Germinal center (tissue), 1 donor: Measurements from ENCODE around the gene DCUN1D2.
"Not testable (repeated sequence)": the region's sequence is repeated elsewhere in the genome, so short reads cannot be mapped to it uniquely, and the experiment has no call there.

Source experiments
- DNase-seq: peaks from one replicate; pipeline ENCODE4 v3.0.0; 2012; ENCODE audit warnings: mixed read lengths, low spot score

The DCUN1D2 gene

GRCh38 chr13:113489549-113490495 lies 689 bp downstream of the DCUN1D2 start:
- DNase-seq, result peak; percentile 56

GRCh38 chr13:113489171-113489548 lies 1.4 kb downstream of the DCUN1D2 start:
- no peak for DNase-seq

GRCh38 chr13:113488283-113488682 lies 2.2 kb downstream of the DCUN1D2 start:
- no peak for DNase-seq

DNA sequence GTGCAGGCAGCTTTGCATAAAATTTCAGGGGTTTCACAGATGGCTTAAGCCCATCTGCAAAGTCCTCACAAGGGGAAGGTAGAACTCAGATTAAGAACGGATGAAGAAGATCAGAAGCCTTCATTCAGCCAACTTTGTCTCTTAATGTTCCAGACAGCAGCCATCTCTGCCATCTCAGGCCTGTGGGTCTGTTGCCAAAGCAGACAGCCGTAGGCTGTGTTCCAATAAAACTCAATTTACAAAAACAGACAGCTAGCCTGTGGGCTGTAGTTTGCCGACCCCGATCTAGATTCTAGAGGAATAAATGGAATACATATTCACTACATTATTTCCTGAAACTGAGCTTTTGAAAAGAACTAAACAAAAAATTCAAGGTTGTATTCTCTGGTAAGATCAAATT lies 3.8 kb downstream of the DCUN1D2 start:
- no peak for DNase-seq

DNA sequence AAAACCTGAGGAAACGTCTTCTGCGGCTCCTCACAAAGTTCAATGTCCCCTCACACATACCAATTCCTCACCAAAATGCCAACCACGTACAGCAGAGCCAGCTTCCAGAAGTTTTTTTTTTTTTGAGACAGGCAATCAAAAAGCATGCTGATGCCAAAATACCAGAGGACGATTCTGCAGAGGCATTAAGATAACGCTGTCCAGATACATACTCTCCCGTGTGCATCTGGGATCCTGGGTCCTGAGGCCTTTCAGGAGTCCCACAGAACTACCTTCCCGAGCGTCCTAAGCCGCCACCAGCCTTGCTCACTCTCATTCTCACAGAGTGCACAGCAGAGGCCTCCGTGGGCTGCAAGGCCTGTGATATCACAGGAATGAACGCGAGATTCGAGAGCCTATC lies 5.0 kb downstream of the DCUN1D2 start:
- DNase-seq, result no peak

DNA sequence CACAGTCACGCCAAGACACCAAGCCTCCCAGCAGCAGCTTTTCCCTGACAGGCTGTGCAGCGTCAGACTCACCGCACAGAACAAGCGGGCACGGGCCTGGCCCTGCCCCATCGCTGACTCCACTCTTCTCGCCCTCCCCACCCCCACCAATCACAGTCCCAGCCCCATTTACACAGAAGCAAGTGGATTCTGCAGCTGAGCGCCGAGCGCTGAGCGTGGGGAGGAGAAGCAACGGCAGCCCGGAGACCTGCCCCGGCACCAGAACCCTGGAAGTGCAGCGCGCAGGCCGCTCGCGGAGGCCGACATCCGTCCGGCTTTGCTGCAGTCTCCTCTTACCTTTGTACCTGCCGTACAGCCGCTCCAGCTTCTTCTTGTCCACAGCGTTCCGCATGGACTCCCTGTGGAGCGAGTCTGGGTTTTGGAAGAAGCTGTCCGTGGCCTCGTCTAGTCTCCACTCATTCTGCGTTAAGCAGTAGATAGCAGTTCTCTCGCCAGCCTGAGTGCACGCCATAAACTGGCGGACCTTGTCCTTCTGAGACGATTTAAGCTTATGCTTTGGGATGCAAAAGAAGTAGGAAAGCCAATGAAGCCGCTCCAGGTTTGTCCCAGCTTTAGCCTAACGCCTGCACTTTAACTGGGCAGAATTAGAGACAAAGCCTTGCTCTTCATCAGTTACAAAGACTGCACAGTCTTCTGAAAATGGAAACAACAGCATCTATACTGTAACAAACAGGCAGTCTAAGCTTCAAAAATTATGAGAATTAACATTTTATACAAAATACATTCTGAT lies 6.8 kb downstream of the DCUN1D2 start:
- no peak for DNase-seq

- no peak for DNase-seq
These were observed 7.4 kb downstream of the DCUN1D2 start for GRCh38 chr13:113483081-113483480.

GRCh38 chr13:113479179-113479578 lies 11.3 kb downstream of the DCUN1D2 start:
- DNase-seq, result no peak

DNA sequence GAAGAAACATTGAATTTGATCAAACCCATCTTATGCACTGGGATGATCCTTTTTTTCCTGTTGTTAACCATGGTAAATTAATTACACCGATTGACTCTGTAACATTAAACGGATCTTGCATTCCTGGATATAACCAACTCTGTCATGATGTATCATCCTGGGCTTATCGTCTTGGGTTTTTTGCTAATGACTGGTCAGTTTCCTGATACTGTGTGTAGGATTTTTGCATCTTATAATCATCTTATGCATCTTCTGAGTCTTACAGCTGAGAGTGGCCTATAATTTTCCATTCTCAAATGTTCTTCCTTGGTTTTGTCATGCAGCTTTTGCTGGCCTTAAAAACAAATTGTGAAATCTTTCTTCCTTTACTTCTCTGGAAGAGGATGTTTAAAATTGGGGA lies 12.8 kb downstream of the DCUN1D2 start:
- DNase-seq, result no peak

DNA sequence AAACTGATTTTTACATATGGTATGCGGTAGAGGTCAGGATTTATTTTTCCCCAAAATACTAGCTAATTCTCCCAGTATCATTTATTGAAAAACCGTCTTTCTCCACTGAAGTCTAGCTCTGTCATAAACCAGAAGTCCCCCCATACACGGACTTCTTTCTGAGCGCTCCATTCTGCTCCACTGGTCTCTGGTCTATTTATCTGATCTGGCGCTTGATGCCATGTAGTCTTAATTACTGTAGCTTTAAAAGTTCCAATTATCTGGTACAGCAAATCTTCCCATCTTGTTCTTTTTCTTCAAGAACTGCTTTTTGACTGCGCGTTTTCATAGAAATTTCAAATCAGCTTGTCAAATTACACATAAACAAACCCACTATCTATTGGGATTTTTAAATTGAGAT lies 13.7 kb downstream of the DCUN1D2 start:
- DNase-seq, result no peak

- DNase-seq, result no peak
These were observed 14.6 kb downstream of the DCUN1D2 start for GRCh38 chr13:113475911-113476310.

- DNase-seq, result no peak
These were observed 15.2 kb downstream of the DCUN1D2 start for GRCh38 chr13:113475280-113475679.

DNA sequence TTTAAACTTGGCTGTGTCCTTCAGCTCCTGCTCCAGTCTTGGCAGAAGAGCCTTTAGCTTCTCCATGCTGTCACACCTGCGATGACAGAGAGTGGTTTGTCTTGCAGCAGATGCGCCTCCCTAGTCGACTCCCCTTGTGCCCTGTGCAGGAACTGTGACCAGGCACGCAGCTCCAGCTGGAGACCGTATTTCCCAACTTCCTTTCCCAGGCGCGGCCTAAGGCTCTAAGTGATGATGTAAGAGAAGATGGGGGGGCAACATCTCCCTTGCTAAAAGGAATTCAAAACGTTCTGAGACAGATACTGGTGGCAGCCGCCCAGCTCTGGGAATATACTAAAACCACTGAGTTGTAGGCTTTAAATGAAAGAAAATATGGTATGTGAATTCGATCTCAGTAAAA lies 16.3 kb downstream of the DCUN1D2 start:
- no peak for DNase-seq

DNA sequence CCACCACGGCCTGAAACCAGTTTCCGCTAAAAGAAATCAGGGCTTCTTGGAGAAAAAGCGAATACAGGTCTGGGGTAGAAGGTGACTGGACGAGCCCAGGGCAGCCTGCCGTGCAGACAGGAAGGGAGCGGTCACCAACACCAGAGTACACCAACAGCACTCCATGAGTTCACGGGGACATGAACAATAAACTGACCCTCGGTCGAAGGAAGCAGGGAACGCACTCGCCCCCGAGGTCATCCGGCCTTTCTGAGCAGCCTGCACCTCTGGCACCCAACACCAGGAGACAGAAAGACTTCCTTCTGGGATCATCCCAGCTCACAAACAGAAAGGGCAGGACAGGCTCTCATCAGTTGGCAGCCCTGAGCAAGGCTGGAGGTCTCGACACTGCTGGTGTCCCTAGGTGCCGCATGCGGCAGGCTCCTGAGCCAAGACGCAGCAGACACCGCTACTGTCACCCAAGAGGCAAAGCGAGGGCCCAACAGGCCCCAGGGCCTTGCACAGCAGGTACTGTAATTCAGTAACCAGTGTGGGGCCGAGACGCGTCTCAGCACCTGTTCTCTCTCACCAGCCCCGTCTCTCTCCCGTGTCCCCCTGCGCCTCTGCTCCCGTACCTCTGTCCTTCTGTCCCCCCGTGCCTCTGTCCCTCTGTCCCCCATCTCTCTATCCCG lies 18.0 kb downstream of the DCUN1D2 start:
- DNase-seq, result no peak

DNA sequence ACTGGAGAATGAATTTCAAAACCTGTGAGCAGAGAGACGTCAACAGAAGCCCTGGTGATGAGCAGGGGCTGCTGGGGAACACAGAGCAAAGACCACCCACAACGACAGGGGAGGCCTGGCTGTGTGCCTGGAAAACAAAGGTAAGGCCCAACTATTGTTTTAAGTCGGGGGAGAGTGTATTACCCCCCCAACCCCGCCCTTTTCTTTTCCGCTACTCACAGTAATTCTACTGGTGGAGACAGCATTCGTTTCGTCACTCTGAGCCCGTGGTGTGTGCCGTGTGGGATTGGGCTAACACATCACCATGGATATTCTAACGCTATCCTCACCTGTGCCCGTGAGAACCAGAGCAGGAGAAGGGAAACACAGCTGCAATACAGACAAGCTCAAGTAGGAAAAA lies 18.7 kb downstream of the DCUN1D2 start:
- no peak for DNase-seq

- not testable (repeated sequence) for DNase-seq
These were observed 19.8 kb downstream of the DCUN1D2 start for GRCh38 chr13:113470635-113471163.

GRCh38 chr13:113470073-113470472 lies 20.4 kb downstream of the DCUN1D2 start:
- no peak for DNase-seq

GRCh38 chr13:113469582-113469981 lies 20.9 kb downstream of the DCUN1D2 start:
- DNase-seq, result no peak

- DNase-seq, result no peak
These were observed 21.9 kb downstream of the DCUN1D2 start for GRCh38 chr13:113468472-113469201.

GRCh38 chr13:113468029-113468428 lies 22.5 kb downstream of the DCUN1D2 start:
- DNase-seq, result no peak

DNA sequence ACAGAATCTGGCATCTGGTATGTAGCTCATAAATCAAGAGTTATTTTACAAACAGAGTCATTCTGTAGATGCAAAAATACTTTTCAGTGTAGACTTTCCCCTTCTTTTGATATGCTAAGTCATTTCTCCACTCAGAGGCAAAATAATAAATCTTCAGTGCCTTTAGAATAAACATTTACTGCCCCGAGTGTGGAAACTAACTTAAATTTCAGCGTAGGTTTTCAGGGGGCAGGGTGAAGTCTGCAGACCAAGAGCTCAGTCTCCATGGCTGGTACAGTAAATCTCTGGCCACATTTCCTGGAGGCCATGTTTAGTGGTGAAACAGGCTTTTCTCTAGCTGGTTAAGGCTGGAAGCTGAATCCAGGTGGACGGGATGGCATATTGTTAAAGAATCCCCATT lies 24.1 kb downstream of the DCUN1D2 start:
- DNase-seq, result no peak

DNA sequence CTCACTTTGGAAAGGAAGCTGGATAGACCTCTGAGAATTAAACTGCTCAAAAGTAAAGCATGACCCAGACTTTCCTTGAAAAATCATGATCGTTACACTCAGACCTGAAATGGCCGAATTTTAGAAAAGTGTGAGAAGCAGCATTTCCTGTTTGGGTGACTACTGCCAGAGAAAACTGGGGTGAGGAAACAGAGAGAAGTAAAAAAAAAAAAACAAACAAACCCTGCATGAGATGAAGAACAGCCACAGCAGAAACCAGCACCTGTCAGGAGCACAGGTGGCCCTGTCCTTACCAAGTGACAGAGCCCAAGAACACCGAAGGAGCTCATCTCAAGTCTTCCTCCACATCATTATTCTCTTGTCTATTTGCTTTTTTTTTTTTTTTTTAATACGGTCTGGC lies 25.2 kb downstream of the DCUN1D2 start:
- DNase-seq, result no peak
